GM19395 (cell line): ENCODE data around the gene ACOT7.
A peak's percentile ranks its signal among the peaks of the same experiment; 100 is the strongest.
"Not testable (repeated sequence)": the region's sequence is repeated elsewhere in the genome, so short reads cannot be mapped to it uniquely, and the experiment has no call there.

ENCODE experiments used
- ATAC-seq: cut with Tn5 transposase; IDR thresholded peaks from one replicate; pipeline ENCODE4 v1.9.1; 2021; ENCODE audit warnings: mild to moderate bottlenecking, moderate library complexity; ENCODE audit not compliant: unreplicated experiment

The ACOT7 gene

GRCh38 chr1:6363085-6363884, 30.3 kb downstream of the ACOT7 start:
- not testable (repeated sequence) for ATAC-seq

GRCh38 chr1:6361124-6361775, 32.3 kb downstream of the ACOT7 start:
- no peak for ATAC-seq

GRCh38 chr1:6360517-6361070, 33.0 kb downstream of the ACOT7 start:
- ATAC-seq: no peak

GRCh38 chr1:6360117-6360496, 33.5 kb downstream of the ACOT7 start:
- ATAC-seq: peak; percentile 21

- ATAC-seq: peak; percentile 84
These were observed 34.1 kb downstream of the ACOT7 start for GRCh38 chr1:6359216-6360116.

GRCh38 chr1:6358757-6359201, 34.8 kb downstream of the ACOT7 start:
- no peak for ATAC-seq

GRCh38 chr1:6358144-6358624, 35.4 kb downstream of the ACOT7 start:
- ATAC-seq: no peak

GRCh38 chr1:6357243-6357936, 36.2 kb downstream of the ACOT7 start:
- no peak for ATAC-seq

GRCh38 chr1:6355621-6356020, 37.9 kb downstream of the ACOT7 start:
- ATAC-seq: no peak

- no peak for ATAC-seq
These were observed 38.8 kb downstream of the ACOT7 start for GRCh38 chr1:6354659-6355317.

GRCh38 chr1:6353955-6354658, 39.5 kb downstream of the ACOT7 start:
- ATAC-seq: no peak

GRCh38 chr1:6353619-6353954, 40.0 kb downstream of the ACOT7 start:
- no peak for ATAC-seq

GRCh38 chr1:6352138-6352563, 41.4 kb downstream of the ACOT7 start:
- no peak for ATAC-seq

GRCh38 chr1:6351480-6352137, 42.0 kb downstream of the ACOT7 start:
- no peak for ATAC-seq

- no peak for ATAC-seq
These were observed 43.0 kb downstream of the ACOT7 start for GRCh38 chr1:6350416-6351088.

- ATAC-seq: no peak
These were observed 44.2 kb downstream of the ACOT7 start for GRCh38 chr1:6349254-6349943.

- ATAC-seq: no peak
These were observed 44.9 kb downstream of the ACOT7 start for GRCh38 chr1:6348511-6349191.
